Measurements from ENCODE around the gene CD22. TPM values are rescaled to one million over a fixed set of nuclear protein-coding genes. Genes with fewer than 3 reads are reported as not detected.

The CD22 gene
- total and polyA plus RNA-seq, 2 of the 8 experiments (the other 6 are each of a cell fraction or from before 2014, with no cell fraction given) = 0.06 to 0.60 TPM

DNA sequence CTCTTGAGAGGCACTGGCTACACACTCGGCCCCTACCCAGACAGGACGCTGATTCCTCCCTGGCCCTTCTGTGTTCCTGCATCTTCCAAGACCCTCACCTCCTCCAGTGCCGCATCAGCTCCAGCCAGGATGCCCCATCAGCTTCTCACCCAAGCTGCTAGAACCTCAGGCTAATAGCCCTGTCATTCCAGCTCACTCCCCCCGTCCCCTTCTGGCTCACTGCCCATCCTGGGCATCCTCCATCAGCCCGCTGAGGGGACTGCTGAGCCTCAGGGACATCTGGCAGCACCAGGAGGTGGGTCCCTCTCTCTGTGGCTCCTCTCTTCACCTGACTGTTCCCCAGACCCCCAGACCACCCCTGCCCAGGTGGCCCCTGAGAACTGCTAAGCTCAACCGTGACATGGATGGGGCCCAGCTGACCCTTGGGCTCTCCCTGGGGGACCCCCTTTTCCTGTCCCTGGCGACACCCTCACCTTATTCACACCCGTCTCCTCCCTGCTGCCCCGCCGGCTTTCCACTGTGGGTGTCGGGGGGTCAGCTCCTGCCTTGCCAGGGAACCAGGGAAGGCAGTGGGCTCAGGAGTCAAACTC, 34.1 kb downstream of the CD22 start (continued):
- TF ChIP-seq ASH2L (IDR thresholded peaks at IDR 0.05; ENCODE audit: low read length) (no peak), TCF12 (IDR thresholded peaks at IDR 0.05; ENCODE audit: low read depth, low read length) (no peak), USF2 (IDR thresholded peaks at IDR 0.05; ENCODE audit: low read length) (no peak)
- TF ChIP-seq, protein P1, sequence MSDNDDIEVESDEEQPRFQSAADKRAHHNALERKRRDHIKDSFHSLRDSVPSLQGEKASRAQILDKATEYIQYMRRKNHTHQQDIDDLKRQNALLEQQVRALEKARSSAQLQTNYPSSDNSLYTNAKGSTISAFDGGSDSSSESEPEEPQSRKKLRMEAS (IDR thresholded peaks at IDR 0.05) = no peak
- TF ChIP-seq, protein P2, sequence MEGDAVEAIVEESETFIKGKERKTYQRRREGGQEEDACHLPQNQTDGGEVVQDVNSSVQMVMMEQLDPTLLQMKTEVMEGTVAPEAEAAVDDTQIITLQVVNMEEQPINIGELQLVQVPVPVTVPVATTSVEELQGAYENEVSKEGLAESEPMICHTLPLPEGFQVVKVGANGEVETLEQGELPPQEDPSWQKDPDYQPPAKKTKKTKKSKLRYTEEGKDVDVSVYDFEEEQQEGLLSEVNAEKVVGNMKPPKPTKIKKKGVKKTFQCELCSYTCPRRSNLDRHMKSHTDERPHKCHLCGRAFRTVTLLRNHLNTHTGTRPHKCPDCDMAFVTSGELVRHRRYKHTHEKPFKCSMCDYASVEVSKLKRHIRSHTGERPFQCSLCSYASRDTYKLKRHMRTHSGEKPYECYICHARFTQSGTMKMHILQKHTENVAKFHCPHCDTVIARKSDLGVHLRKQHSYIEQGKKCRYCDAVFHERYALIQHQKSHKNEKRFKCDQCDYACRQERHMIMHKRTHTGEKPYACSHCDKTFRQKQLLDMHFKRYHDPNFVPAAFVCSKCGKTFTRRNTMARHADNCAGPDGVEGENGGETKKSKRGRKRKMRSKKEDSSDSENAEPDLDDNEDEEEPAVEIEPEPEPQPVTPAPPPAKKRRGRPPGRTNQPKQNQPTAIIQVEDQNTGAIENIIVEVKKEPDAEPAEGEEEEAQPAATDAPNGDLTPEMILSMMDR (IDR thresholded peaks at IDR 0.05; ENCODE audit: control extremely low read depth in 1 of 3, insufficient read depth in 1 of 3, low read depth in 1 of 3, low read length in 3 of 3) = no peak

Measured in H1 (cell line).